HEK293 (cell line): ENCODE data around the gene MME.

ENCODE experiments used
- CTCF ChIA-PET: fragments of 350-600 bp; formaldehyde crosslinking; extraction: SDS; loops from one replicate; lab custom pipeline; 2021; ENCODE audit warnings: antibody characterized with exemption; lab: Yijun Ruan, JAX
- POLR2A ChIA-PET: fragments of 300-600 bp; formaldehyde crosslinking; extraction: SDS; loops from one replicate; lab custom pipeline; 2020; ENCODE audit warnings: antibody characterized with exemption, inconsistent platforms; lab: Yijun Ruan, JAX
- H3K27ac ChIP-seq: fragments of 200-500 bp; sonication (Bioruptor generic); 2 replicates; pipeline ENCODE4 v1.5.1; 2014; ENCODE audit warnings: low read depth, low read length, control low read depth, inconsistent platforms; ENCODE audit errors: extremely low read depth
- H3K36me3 ChIP-seq, 2 experiments: fragments of 200-500 bp in 1 of 2; sonication (Bioruptor generic) in 1 of 2; 1 replicate in 1 of 2; 2 replicates in 1 of 2; pipeline ENCODE4 v1.5.1; 2014 to 2017; ENCODE audit warnings: inconsistent platforms in 2 of 2, low read length in 2 of 2; ENCODE audit not compliant: control insufficient read depth in 2 of 2, insufficient read depth in 1 of 2
- H3K4me1 ChIP-seq: fragments of 200-500 bp; sonication (Bioruptor generic); 2 replicates; pipeline ENCODE4 v1.5.1; 2014; ENCODE audit warnings: mild to moderate bottlenecking, low read length, inconsistent platforms; ENCODE audit not compliant: control insufficient read depth, insufficient read depth
- H3K4me3 ChIP-seq: 2 replicates; pipeline ENCODE4 v1.5.1; 2011; ENCODE audit warnings: low read depth, mild to moderate bottlenecking, control low read depth, low read length, moderate library complexity
- H3K9me3 ChIP-seq: fragments of 200-500 bp; sonication (Bioruptor generic); 2 replicates; pipeline ENCODE4 v1.5.1; 2014; ENCODE audit warnings: low read depth, low read length, inconsistent platforms; ENCODE audit not compliant: control insufficient read depth, insufficient read depth
- FEZF1 ChIP-seq: fragments of 450-650 bp; formaldehyde crosslinking; IDR thresholded peaks from 2 replicates; pipeline ENCODE4 v1.5.1; 2016; ENCODE audit warnings: missing biosample characterization, missing genetic modification characterization
- HOXA7 ChIP-seq: sonication (generic); formaldehyde crosslinking; IDR thresholded peaks from 2 replicates; pipeline ENCODE4 v1.8.1; 2022; ENCODE audit warnings: missing genetic modification reagents, borderline replicate concordance
- HOXC10 ChIP-seq: sonication (generic); formaldehyde crosslinking; IDR thresholded peaks from 2 replicates; pipeline ENCODE4 v1.8.1; 2023; ENCODE audit warnings: mild to moderate bottlenecking, missing genetic modification reagents
- OVOL3 ChIP-seq: fragments of 450-650 bp; formaldehyde crosslinking; IDR thresholded peaks from 2 replicates; pipeline ENCODE4 v1.5.1; 2016; ENCODE audit warnings: missing biosample characterization, missing genetic modification characterization
- PRDM1 ChIP-seq: fragments of 450-650 bp; formaldehyde crosslinking; IDR thresholded peaks from 2 replicates; pipeline ENCODE4; 2016; ENCODE audit warnings: missing biosample characterization, missing genetic modification characterization
- RBAK ChIP-seq: fragments of 450-650 bp; formaldehyde crosslinking; IDR thresholded peaks from 2 replicates; pipeline ENCODE4 v1.5.1; 2016; ENCODE audit warnings: missing biosample characterization, missing genetic modification characterization
- SCRT1 ChIP-seq: fragments of 450-650 bp; formaldehyde crosslinking; IDR thresholded peaks from 2 replicates; pipeline ENCODE4 v1.5.1; 2016; ENCODE audit warnings: missing biosample characterization, missing genetic modification characterization, borderline replicate concordance
- SCRT2 ChIP-seq: fragments of 450-650 bp; formaldehyde crosslinking; IDR thresholded peaks from 2 replicates; pipeline ENCODE4 v1.5.1; 2016; ENCODE audit warnings: missing biosample characterization, missing genetic modification characterization
- ZNF157 ChIP-seq: fragments of 450-650 bp; formaldehyde crosslinking; IDR thresholded peaks from 2 replicates; pipeline ENCODE4 v1.5.1; 2016; ENCODE audit warnings: missing biosample characterization, missing genetic modification characterization
- ZNF184 ChIP-seq: fragments of 450-650 bp; IDR thresholded peaks from 2 replicates; pipeline ENCODE4 v1.5.1; 2018; ENCODE audit warnings: missing biosample characterization, mild to moderate bottlenecking, missing genetic modification characterization
- ZNF19 ChIP-seq: fragments of 450-650 bp; formaldehyde crosslinking; IDR thresholded peaks from 2 replicates; pipeline ENCODE4; 2016; ENCODE audit warnings: missing biosample characterization, missing genetic modification characterization, low read depth
- ZNF2 ChIP-seq: fragments of 450-650 bp; formaldehyde crosslinking; IDR thresholded peaks from 2 replicates; pipeline ENCODE4 v1.5.1; 2016; ENCODE audit warnings: missing biosample characterization, missing genetic modification characterization
- ZNF214 ChIP-seq: fragments of 450-650 bp; formaldehyde crosslinking; IDR thresholded peaks from 2 replicates; pipeline ENCODE4 v1.5.1; 2017; ENCODE audit warnings: missing biosample characterization, mild to moderate bottlenecking, missing genetic modification characterization, borderline replicate concordance
- ZNF280C ChIP-seq: fragments of 450-650 bp; formaldehyde crosslinking; IDR thresholded peaks from 2 replicates; pipeline ENCODE4 v1.5.1; 2016; ENCODE audit warnings: missing biosample characterization, missing genetic modification characterization
- ZNF350 ChIP-seq: fragments of 450-650 bp; formaldehyde crosslinking; IDR thresholded peaks from 2 replicates; pipeline ENCODE4 v1.5.0; 2017; ENCODE audit warnings: missing biosample characterization, mild to moderate bottlenecking, missing genetic modification characterization
- ZNF544 ChIP-seq: fragments of 450-650 bp; formaldehyde crosslinking; IDR thresholded peaks from 2 replicates; pipeline ENCODE4 v1.5.0; 2017; ENCODE audit warnings: missing biosample characterization, missing genetic modification characterization
- ZNF596 ChIP-seq: fragments of 450-650 bp; IDR thresholded peaks from 2 replicates; pipeline ENCODE4 v1.5.0; 2018; ENCODE audit warnings: missing biosample characterization, mild to moderate bottlenecking, missing genetic modification characterization, moderate library complexity
- ZNF670 ChIP-seq: fragments of 450-650 bp; formaldehyde crosslinking; IDR thresholded peaks from 2 replicates; pipeline ENCODE4 v1.5.1; 2016; ENCODE audit warnings: missing biosample characterization, missing genetic modification characterization, low read depth
- ZNF776 ChIP-seq: fragments of 450-650 bp; formaldehyde crosslinking; IDR thresholded peaks from 2 replicates; pipeline ENCODE4 v1.5.0; 2017; ENCODE audit warnings: missing biosample characterization, missing genetic modification characterization, borderline replicate concordance
- TF ChIP-seq, protein P1 (sequence below): fragments of 450-650 bp; formaldehyde crosslinking; IDR thresholded peaks from 2 replicates; pipeline ENCODE4 v1.5.1; 2016; ENCODE audit warnings: missing biosample characterization, missing genetic modification characterization
- TF ChIP-seq, protein P2 (sequence below): fragments of 450-650 bp; formaldehyde crosslinking; IDR thresholded peaks from 2 replicates; pipeline ENCODE4 v1.5.1; 2017; ENCODE audit warnings: missing biosample characterization, mild to moderate bottlenecking, missing genetic modification characterization, moderate library complexity
- TF ChIP-seq, protein P3 (sequence below): fragments of 450-650 bp; formaldehyde crosslinking; IDR thresholded peaks from 2 replicates; pipeline ENCODE4 v1.5.0; 2017; ENCODE audit warnings: missing biosample characterization, missing genetic modification characterization, borderline replicate concordance
- TF ChIP-seq, protein P4 (sequence below): fragments of 450-650 bp; formaldehyde crosslinking; IDR thresholded peaks from 2 replicates; pipeline ENCODE4 v1.5.1; 2016; ENCODE audit warnings: missing biosample characterization, missing genetic modification characterization

The MME gene

GRCh38 chr3:155184011-155184410, 103.9 kb downstream of the MME start:
- Histone ChIP-seq H3K9me3 (no peaks in the 10 kb centered on the region), H3K27ac (no peak overlapping the region), H3K4me1 (no peaks in the 10 kb centered on the region), H3K4me3 (no peak overlapping the region)
- CTCF ChIA-PET = no interaction called here
- TF ChIP-seq RBAK (tag by site-specific recombination) = no peak
- no peak for TF ChIP-seq PRDM1 (tag by site-specific recombination)
- no peak for TF ChIP-seq SCRT2 (tag by site-specific recombination)
- TF ChIP-seq HOXC10 (CRISPR knock-in tag) = no peak
- TF ChIP-seq SCRT1 (tag by site-specific recombination) = no peak
- no peak for TF ChIP-seq ZNF596 (tag by site-specific recombination)
- TF ChIP-seq ZNF280C (tag by site-specific recombination) = no peak
- TF ChIP-seq, protein P1, sequence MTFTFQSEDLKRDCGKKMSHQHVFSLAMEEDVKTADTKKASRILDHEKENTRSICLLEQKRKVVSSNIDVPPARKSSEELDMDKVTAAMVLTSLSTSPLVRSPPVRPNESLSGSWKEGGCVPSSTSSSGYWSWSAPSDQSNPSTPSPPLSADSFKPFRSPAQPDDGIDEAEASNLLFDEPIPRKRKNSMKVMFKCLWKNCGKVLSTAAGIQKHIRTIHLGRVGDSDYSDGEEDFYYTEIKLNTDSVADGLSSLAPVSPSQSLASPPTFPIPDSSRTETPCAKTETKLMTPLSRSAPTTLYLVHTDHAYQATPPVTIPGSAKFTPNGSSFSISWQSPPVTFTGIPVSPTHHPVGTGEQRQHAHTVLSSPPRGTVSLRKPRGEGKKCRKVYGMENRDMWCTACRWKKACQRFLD (tag by site-specific recombination) = no peak
- no peak for TF ChIP-seq ZNF2
- no peak for TF ChIP-seq ZNF19
- TF ChIP-seq ZNF350 (tag by site-specific recombination) = no peak
- TF ChIP-seq ZNF670 (tag by site-specific recombination) = no peak
- no peak for TF ChIP-seq HOXA7
- no peak for TF ChIP-seq ZNF544
- TF ChIP-seq ZNF214 (tag by site-specific recombination) = no peak
- no peak for TF ChIP-seq FEZF1 (tag by site-specific recombination)
- no peak for TF ChIP-seq ZNF776 (tag by site-specific recombination)
- TF ChIP-seq ZNF184 (tag by site-specific recombination) = no peak
- TF ChIP-seq, all 188 proteins: peak for 0
- POLR2A ChIA-PET = no interaction called here
- H3K36me3 ChIP-seq = no peaks in the 10 kb centered on the region

DNA sequence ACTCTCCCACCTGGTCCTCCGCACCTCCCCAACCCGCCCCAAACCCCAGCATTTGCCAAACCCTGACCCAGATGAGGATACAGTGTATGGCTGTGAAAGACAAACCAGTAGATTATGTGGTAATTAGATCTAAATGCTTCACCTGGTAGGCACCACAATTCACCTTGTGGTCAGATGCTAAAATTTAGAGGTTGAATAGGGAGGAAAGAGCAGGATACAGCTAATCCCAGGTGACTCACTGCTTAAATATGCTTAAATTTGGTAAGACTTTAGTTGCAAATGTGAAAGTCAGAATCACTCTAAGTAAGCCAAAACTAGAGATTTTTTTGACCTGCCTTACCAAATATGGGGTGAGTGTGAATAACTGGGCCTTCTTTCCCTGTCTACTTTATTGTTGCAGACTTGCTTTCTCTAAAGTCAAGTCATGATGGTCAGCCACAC, 105.5 kb downstream of the MME start:
- ChIA-PET POLR2A (no interaction called here), CTCF (no interaction called here)
- no peaks in the 10 kb centered on the region for H3K4me1 ChIP-seq
- no peak overlapping the region for H3K4me3 ChIP-seq
- no peaks in the 10 kb centered on the region for H3K9me3 ChIP-seq
- no peak overlapping the region for H3K27ac ChIP-seq
- TF ChIP-seq, protein P2, sequence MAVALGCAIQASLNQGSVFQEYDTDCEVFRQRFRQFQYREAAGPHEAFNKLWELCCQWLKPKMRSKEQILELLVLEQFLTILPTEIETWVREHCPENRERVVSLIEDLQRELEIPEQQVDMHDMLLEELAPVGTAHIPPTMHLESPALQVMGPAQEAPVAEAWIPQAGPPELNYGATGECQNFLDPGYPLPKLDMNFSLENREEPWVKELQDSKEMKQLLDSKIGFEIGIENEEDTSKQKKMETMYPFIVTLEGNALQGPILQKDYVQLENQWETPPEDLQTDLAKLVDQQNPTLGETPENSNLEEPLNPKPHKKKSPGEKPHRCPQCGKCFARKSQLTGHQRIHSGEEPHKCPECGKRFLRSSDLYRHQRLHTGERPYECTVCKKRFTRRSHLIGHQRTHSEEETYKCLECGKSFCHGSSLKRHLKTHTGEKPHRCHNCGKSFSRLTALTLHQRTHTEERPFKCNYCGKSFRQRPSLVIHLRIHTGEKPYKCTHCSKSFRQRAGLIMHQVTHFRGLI = no peak
- no peak for TF ChIP-seq OVOL3 (tag by site-specific recombination)
- H3K36me3 ChIP-seq = no peaks in the 10 kb centered on the region

DNA sequence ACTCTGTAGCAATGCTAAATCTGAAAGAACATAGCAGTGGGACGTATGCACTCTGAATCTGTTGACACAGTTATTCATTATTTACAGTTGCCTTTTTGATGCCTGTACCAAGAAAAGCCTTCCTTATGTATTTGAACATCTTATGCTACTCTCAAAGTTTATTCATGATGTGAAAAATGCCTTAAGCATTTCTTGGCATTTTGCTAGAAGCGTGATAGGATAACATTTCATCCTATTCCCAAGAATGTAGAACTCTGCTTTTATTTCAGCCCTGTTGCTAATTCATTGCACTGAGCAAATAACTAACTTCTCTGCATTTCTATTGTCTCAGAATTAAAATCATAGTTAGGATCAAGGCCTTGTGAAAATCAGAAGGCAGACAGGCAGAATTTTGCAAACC, 107.9 kb downstream of the MME start:
- Histone ChIP-seq H3K4me3 (no peak overlapping the region), H3K27ac (no peak overlapping the region), H3K9me3 (no peaks in the 10 kb centered on the region), H3K36me3 (no peaks in the 10 kb centered on the region), H3K4me1 (no peaks in the 10 kb centered on the region)
- ChIA-PET CTCF (no interaction called here), POLR2A (no interaction called here)
- TF ChIP-seq, protein P3, sequence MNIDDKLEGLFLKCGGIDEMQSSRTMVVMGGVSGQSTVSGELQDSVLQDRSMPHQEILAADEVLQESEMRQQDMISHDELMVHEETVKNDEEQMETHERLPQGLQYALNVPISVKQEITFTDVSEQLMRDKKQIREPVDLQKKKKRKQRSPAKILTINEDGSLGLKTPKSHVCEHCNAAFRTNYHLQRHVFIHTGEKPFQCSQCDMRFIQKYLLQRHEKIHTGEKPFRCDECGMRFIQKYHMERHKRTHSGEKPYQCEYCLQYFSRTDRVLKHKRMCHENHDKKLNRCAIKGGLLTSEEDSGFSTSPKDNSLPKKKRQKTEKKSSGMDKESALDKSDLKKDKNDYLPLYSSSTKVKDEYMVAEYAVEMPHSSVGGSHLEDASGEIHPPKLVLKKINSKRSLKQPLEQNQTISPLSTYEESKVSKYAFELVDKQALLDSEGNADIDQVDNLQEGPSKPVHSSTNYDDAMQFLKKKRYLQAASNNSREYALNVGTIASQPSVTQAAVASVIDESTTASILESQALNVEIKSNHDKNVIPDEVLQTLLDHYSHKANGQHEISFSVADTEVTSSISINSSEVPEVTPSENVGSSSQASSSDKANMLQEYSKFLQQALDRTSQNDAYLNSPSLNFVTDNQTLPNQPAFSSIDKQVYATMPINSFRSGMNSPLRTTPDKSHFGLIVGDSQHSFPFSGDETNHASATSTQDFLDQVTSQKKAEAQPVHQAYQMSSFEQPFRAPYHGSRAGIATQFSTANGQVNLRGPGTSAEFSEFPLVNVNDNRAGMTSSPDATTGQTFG (tag by site-specific recombination) = no peak
- TF ChIP-seq ZNF157 (tag by site-specific recombination) = no peak
- TF ChIP-seq, protein P4, sequence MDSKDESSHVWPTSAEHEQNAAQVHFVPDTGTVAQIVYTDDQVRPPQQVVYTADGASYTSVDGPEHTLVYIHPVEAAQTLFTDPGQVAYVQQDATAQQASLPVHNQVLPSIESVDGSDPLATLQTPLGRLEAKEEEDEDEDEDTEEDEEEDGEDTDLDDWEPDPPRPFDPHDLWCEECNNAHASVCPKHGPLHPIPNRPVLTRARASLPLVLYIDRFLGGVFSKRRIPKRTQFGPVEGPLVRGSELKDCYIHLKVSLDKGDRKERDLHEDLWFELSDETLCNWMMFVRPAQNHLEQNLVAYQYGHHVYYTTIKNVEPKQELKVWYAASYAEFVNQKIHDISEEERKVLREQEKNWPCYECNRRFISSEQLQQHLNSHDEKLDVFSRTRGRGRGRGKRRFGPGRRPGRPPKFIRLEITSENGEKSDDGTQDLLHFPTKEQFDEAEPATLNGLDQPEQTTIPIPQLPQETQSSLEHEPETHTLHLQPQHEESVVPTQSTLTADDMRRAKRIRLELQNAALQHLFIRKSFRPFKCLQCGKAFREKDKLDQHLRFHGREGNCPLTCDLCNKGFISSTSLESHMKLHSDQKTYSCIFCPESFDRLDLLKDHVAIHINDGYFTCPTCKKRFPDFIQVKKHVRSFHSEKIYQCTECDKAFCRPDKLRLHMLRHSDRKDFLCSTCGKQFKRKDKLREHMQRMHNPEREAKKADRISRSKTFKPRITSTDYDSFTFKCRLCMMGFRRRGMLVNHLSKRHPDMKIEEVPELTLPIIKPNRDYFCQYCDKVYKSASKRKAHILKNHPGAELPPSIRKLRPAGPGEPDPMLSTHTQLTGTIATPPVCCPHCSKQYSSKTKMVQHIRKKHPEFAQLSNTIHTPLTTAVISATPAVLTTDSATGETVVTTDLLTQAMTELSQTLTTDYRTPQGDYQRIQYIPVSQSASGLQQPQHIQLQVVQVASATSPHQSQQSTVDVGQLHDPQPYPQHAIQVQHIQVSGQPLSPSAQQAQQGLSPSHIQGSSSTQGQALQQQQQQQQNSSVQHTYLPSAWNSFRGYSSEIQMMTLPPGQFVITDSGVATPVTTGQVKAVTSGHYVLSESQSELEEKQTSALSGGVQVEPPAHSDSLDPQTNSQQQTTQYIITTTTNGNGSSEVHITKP = no peak
- no peak for TF ChIP-seq ZNF596 (tag by site-specific recombination)
